Measurements from ENCODE around the gene MSH3. TPM values are rescaled to one million over a fixed set of nuclear protein-coding genes. Genes with fewer than 3 reads are reported as not detected.
"Not testable (repeated sequence)": the region's sequence is repeated elsewhere in the genome, so short reads cannot be mapped to it uniquely, and the experiment has no call there.

The MSH3 gene
- total RNA-seq, 1 donor from 2014 or later = 8.7 TPM

DNA sequence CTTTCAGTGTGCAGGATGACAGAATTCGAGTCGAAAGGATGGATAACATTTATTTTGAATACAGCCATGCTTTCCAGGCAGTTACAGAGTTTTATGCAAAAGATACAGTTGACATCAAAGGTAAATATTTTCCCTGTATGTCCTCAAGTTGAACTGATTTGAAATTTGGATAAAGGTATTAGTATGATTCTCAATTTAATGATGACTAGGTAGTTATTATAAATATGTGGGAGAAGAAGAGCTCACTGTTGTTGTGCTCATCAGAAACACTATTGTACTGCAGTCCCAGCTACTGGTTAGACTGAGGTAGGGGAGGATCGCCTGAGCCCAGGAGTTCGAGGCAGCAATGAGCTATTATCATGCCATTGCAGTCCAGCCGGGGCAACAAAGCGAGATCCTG, 71.0 kb downstream of the MSH3 start:
- DNase-seq (ENCODE audit: low spot score in 2 of 2) = no peak
- H3K9me3 ChIP-seq = no peaks in the 10 kb centered on the region
- intact Hi-C loops (cut with DNase I) = no loop called here
- H3K4me1 ChIP-seq = no peaks in the 10 kb centered on the region
- H3K27ac ChIP-seq = no peak overlapping the region
- H3K4me3 ChIP-seq = no peak overlapping the region
- TF ChIP-seq, protein P1, sequence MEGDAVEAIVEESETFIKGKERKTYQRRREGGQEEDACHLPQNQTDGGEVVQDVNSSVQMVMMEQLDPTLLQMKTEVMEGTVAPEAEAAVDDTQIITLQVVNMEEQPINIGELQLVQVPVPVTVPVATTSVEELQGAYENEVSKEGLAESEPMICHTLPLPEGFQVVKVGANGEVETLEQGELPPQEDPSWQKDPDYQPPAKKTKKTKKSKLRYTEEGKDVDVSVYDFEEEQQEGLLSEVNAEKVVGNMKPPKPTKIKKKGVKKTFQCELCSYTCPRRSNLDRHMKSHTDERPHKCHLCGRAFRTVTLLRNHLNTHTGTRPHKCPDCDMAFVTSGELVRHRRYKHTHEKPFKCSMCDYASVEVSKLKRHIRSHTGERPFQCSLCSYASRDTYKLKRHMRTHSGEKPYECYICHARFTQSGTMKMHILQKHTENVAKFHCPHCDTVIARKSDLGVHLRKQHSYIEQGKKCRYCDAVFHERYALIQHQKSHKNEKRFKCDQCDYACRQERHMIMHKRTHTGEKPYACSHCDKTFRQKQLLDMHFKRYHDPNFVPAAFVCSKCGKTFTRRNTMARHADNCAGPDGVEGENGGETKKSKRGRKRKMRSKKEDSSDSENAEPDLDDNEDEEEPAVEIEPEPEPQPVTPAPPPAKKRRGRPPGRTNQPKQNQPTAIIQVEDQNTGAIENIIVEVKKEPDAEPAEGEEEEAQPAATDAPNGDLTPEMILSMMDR (IDR thresholded peaks at IDR 0.05) = no peak
- H3K27me3 ChIP-seq = no peaks in the 10 kb centered on the region
- peaks cover 10 to 43% of the 10 kb centered on the region in 2 donors for H3K36me3 ChIP-seq

- intact Hi-C loops (cut with DNase I) = no loop called here
- TF ChIP-seq, protein P1 (IDR thresholded peaks at IDR 0.05) = no peak
- Histone ChIP-seq H3K9me3 (no peaks in the 10 kb centered on the region), H3K27ac (no peak overlapping the region), H3K27me3 (no peaks in the 10 kb centered on the region), H3K4me1 (no peaks in the 10 kb centered on the region), H3K4me3 (no peak overlapping the region), H3K36me3 (no peaks in the 10 kb centered on the region)
- no peak for DNase-seq (ENCODE audit: low spot score in 2 of 2)
These were observed 82.3 kb downstream of the MSH3 start for GRCh38 chr5:80736730-80737129.

DNA sequence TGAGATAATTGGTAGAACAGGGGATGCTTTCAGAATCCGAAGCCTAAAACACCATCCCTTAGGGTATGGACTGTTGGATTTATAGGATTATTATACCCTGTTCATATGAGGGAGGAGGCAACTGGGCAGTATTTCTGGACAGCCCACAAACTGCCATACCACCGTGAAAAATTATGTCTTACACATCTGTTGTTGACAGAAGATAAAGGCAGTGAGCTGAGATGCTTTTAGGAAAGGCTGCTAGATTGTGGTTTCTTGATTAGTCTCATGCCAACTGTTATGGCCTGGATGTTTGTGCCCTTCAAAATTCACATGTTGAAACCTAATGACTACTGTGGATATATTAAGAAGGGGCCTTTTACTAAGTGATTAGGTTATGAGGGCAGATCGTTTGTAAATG, 84.0 kb downstream of the MSH3 start:
- H3K27me3 ChIP-seq = no peaks in the 10 kb centered on the region
- DNase-seq (ENCODE audit: low spot score in 2 of 2) = no peak
- intact Hi-C loops (cut with DNase I) = no loop called here
- no peak overlapping the region for H3K27ac ChIP-seq
- H3K9me3 ChIP-seq = no peaks in the 10 kb centered on the region
- peaks cover 4 to 9% of the 10 kb centered on the region in 2 donors for H3K36me3 ChIP-seq
- TF ChIP-seq, protein P1 (IDR thresholded peaks at IDR 0.05) = no peak
- no peaks in the 10 kb centered on the region for H3K4me1 ChIP-seq
- H3K4me3 ChIP-seq = no peak overlapping the region

DNA sequence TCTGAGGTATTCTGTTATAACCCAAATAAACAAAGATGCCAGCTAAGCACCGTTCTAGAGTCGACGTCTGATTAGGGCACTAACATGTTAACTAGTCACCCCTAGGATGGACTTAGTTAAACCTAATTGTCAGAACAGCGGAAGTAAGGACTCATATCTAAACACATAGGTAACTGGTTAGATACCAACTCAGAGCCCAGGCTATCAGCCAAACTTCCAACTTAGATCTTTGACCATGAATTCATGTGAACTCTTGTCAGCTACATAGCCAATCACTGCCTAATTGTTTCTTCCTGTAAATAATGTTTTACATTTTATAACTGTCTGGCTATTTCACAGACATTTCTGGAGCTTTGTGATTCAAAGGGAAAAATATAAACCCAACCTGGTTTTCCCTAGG, 84.6 kb downstream of the MSH3 start:
- Histone ChIP-seq H3K4me3 (no peak overlapping the region), H3K9me3 (no peaks in the 10 kb centered on the region), H3K27ac (no peak overlapping the region), H3K27me3 (no peaks in the 10 kb centered on the region), H3K4me1 (no peaks in the 10 kb centered on the region), H3K36me3 (peaks cover 4 to 9% of the 10 kb centered on the region in 2 donors)
- intact Hi-C loops (cut with DNase I) = no loop called here
- TF ChIP-seq, protein P1 (IDR thresholded peaks at IDR 0.05) = no peak
- DNase-seq (ENCODE audit: low spot score in 2 of 2) = no peak

GRCh38 chr5:80739496-80739895, 85.0 kb downstream of the MSH3 start:
- TF ChIP-seq, protein P1 (IDR thresholded peaks at IDR 0.05) = no peak
- Histone ChIP-seq H3K4me3 (no peak overlapping the region), H3K27me3 (no peaks in the 10 kb centered on the region), H3K36me3 (peaks cover 4 to 13% of the 10 kb centered on the region in 2 donors), H3K27ac (no peak overlapping the region), H3K9me3 (no peaks in the 10 kb centered on the region), H3K4me1 (no peaks in the 10 kb centered on the region)
- intact Hi-C loops (cut with DNase I) = no loop called here
- DNase-seq (ENCODE audit: low spot score in 2 of 2) = no peak

GRCh38 chr5:80739898-80740297, 85.4 kb downstream of the MSH3 start:
- DNase-seq (ENCODE audit: low spot score in 2 of 2) = no peak
- no peaks in the 10 kb centered on the region for H3K27me3 ChIP-seq
- no peak overlapping the region for H3K4me3 ChIP-seq
- no peak overlapping the region for H3K27ac ChIP-seq
- no peaks in the 10 kb centered on the region for H3K9me3 ChIP-seq
- H3K36me3 ChIP-seq = peaks cover 4 to 17% of the 10 kb centered on the region in 2 donors
- TF ChIP-seq, protein P1 (IDR thresholded peaks at IDR 0.05) = no peak
- intact Hi-C loops (cut with DNase I) = no loop called here
- H3K4me1 ChIP-seq = no peaks in the 10 kb centered on the region

- DNase-seq (ENCODE audit: low spot score in 2 of 2); H3K27ac ChIP-seq; H3K9me3 ChIP-seq; intact Hi-C loops (cut with DNase I); H3K27me3 ChIP-seq; H3K4me3 ChIP-seq; H3K4me1 ChIP-seq: not testable (repeated sequence)
- peaks cover 4 to 23% of the 10 kb centered on the region in 2 donors for H3K36me3 ChIP-seq
These were observed 86.0 kb downstream of the MSH3 start for GRCh38 chr5:80740488-80740887.

All from ascending aorta (tissue), 2 donors.